Astrocyte (in vitro differentiated cells and primary cell): ENCODE data around the gene GIT1. TPM values are rescaled to one million over a fixed set of nuclear protein-coding genes. Genes with fewer than 3 reads are reported as not detected.

Experiments used
- DNase-seq: peaks from one replicate; pipeline ENCODE4 v3.0.0-alpha.2; 2010; ENCODE audit warnings: low read depth
- FAIRE-seq: peaks from 2 replicates; lab custom pipeline; 2011; peaks lifted over from hg19 to GRCh38; lab: Jason Lieb, UNC
- H2AFZ ChIP-seq: 2 replicates; pipeline ENCODE4 v1.6.0; 2012; ENCODE audit warnings: low read depth, low read length, inconsistent platforms
- H3K27ac ChIP-seq: 2 replicates; pipeline ENCODE4 v1.5.1; 2011; ENCODE audit warnings: low read depth, low read length, inconsistent platforms
- H3K27me3 ChIP-seq: 2 replicates; pipeline ENCODE4 v1.6.0; 2011; ENCODE audit warnings: low read length, inconsistent platforms; ENCODE audit not compliant: insufficient read depth
- H3K36me3 ChIP-seq: 2 replicates; pipeline ENCODE4 v1.5.1; 2011; ENCODE audit warnings: low read length, inconsistent platforms; ENCODE audit not compliant: insufficient read depth
- H3K4me1 ChIP-seq: 2 replicates; pipeline ENCODE4 v1.5.1; 2011; ENCODE audit warnings: low read length, inconsistent platforms; ENCODE audit not compliant: insufficient read depth
- H3K4me2 ChIP-seq: 2 replicates; pipeline ENCODE4 v1.6.0; 2012; ENCODE audit warnings: low read length, inconsistent platforms
- H3K4me3 ChIP-seq: 2 replicates; pipeline ENCODE4 v1.5.1; 2011; ENCODE audit warnings: low read depth, mild to moderate bottlenecking, low read length, inconsistent platforms; ENCODE audit not compliant: insufficient read depth
- H3K79me2 ChIP-seq: 2 replicates; pipeline ENCODE4 v1.6.0; 2012; ENCODE audit warnings: mild to moderate bottlenecking, low read length, inconsistent platforms; ENCODE audit not compliant: insufficient read depth
- H3K9ac ChIP-seq: 2 replicates; pipeline ENCODE4 v1.6.0; 2012; ENCODE audit warnings: mild to moderate bottlenecking, low read length, inconsistent platforms
- H3K9me3 ChIP-seq: 2 replicates; pipeline ENCODE4 v1.5.1; 2012; ENCODE audit warnings: low read depth, mild to moderate bottlenecking, low read length, inconsistent platforms; ENCODE audit not compliant: insufficient read depth
- H4K20me1 ChIP-seq: 2 replicates; pipeline ENCODE4 v1.6.0; 2012; ENCODE audit warnings: low read length, inconsistent platforms; ENCODE audit not compliant: insufficient read depth
- H3K27ac Mint-ChIP-seq: one replicate; pipeline ENCODE4 v1.8.0; 2021; ENCODE audit warnings: mild to moderate bottlenecking, mixed read lengths; ENCODE audit not compliant: unreplicated experiment
- H3K27me3 Mint-ChIP-seq: one replicate; pipeline ENCODE4 v1.8.0; 2021; ENCODE audit warnings: low read depth, mixed read lengths; ENCODE audit not compliant: unreplicated experiment
- H3K36me3 Mint-ChIP-seq: one replicate; pipeline ENCODE4 v1.8.0; 2021; ENCODE audit warnings: low read depth, mixed read lengths; ENCODE audit not compliant: unreplicated experiment
- H3K4me1 Mint-ChIP-seq: one replicate; pipeline ENCODE4 v1.8.0; 2021; ENCODE audit warnings: low read depth, mixed read lengths; ENCODE audit not compliant: unreplicated experiment
- H3K4me3 Mint-ChIP-seq: one replicate; pipeline ENCODE4 v1.8.0; 2021; ENCODE audit warnings: mild to moderate bottlenecking, moderate library complexity, mixed read lengths; ENCODE audit not compliant: unreplicated experiment
- H3K9me3 Mint-ChIP-seq: one replicate; pipeline ENCODE4 v1.8.0; 2021; ENCODE audit warnings: mild to moderate bottlenecking, mixed read lengths; ENCODE audit not compliant: unreplicated experiment
- EZH2 ChIP-seq: IDR thresholded peaks from 2 replicates; pipeline ENCODE4 v1.6.1; 2012; ENCODE audit warnings: mild to moderate bottlenecking, low read length, inconsistent platforms; ENCODE audit not compliant: insufficient read depth
- total RNA-seq: library from RNA; stranded (reverse); gene quantifications from 2 replicates; pipeline ENCODE4 v1.2.1, GENCODE V29; 2021
- TF ChIP-seq, protein P1 (sequence below): IDR thresholded peaks from 2 replicates; pipeline ENCODE4 v1.5.1; 2011; ENCODE audit warnings: low read depth, mild to moderate bottlenecking, inconsistent platforms, low read length, moderate library complexity; ENCODE audit not compliant: insufficient read depth

GIT1 gene
- total RNA-seq, 1 donor from 2014 or later: 52.2 TPM

DNA sequence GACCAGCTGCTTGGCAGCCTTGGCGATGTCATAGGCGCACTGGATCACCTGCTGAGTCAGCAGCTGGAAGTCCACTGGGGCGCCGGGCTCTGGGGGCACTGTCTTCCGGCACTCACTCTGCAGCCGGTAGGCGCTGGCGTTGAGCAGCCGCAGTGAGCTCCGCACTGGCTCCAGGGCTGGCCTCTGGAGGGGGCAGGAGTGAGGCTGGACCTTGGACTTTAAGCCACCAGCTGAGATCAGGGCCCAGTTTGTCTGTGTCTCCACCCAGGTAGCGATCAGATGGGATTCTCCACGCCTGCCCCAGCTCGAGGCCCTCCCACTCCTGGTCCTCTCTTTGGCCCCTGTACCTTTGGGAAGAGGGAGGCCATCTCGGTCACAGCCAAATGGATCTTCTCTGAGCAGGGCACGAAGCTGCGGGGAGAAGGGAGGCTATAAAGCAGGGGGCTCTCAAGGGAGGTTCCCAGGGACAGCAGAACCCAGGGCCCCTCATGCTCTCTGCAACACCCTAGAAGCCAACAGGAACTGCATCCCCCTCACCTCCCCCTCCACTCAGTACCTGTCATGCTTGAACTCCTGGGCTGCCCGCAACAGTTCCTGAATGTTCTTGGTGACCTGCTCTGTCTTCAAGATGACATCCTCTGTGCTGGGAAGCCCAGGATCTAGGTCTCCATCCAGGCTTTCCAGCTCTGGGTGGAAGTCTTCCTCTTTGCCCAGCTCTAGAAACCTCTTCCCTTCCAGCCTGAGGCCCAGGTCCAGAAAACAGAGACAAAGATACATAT is 14.5 kb downstream of the GIT1 start:
- Mint-ChIP-seq H3K4me3 (no peak overlapping the region), H3K4me1 (peaks cover 4% of the 10 kb centered on the region), H3K27me3 (peaks cover 2% of the 10 kb centered on the region), H3K36me3 (peaks cover 19% of the 10 kb centered on the region), H3K9me3 (no peaks in the 10 kb centered on the region), H3K27ac (no peak overlapping the region)
- peaks cover 37% of the 10 kb centered on the region for H4K20me1 ChIP-seq
- no peaks in the 10 kb centered on the region for H3K9me3 ChIP-seq
- H3K4me1 ChIP-seq: peaks cover 15% of the 10 kb centered on the region
- H3K9ac ChIP-seq: no peak overlapping the region
- no peak overlapping the region for H2AFZ ChIP-seq
- FAIRE-seq (no peak), DNase-seq (no peak)
- H3K27ac ChIP-seq: no peak overlapping the region
- H3K4me3 ChIP-seq: no peak overlapping the region
- TF ChIP-seq, protein P1, sequence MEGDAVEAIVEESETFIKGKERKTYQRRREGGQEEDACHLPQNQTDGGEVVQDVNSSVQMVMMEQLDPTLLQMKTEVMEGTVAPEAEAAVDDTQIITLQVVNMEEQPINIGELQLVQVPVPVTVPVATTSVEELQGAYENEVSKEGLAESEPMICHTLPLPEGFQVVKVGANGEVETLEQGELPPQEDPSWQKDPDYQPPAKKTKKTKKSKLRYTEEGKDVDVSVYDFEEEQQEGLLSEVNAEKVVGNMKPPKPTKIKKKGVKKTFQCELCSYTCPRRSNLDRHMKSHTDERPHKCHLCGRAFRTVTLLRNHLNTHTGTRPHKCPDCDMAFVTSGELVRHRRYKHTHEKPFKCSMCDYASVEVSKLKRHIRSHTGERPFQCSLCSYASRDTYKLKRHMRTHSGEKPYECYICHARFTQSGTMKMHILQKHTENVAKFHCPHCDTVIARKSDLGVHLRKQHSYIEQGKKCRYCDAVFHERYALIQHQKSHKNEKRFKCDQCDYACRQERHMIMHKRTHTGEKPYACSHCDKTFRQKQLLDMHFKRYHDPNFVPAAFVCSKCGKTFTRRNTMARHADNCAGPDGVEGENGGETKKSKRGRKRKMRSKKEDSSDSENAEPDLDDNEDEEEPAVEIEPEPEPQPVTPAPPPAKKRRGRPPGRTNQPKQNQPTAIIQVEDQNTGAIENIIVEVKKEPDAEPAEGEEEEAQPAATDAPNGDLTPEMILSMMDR: no peak
- no peak for TF ChIP-seq EZH2
- H3K36me3 ChIP-seq: peaks cover 2% of the 10 kb centered on the region
- no peaks in the 10 kb centered on the region for H3K79me2 ChIP-seq
- no peak overlapping the region for H3K4me2 ChIP-seq
- H3K27me3 ChIP-seq: no peaks in the 10 kb centered on the region

DNA sequence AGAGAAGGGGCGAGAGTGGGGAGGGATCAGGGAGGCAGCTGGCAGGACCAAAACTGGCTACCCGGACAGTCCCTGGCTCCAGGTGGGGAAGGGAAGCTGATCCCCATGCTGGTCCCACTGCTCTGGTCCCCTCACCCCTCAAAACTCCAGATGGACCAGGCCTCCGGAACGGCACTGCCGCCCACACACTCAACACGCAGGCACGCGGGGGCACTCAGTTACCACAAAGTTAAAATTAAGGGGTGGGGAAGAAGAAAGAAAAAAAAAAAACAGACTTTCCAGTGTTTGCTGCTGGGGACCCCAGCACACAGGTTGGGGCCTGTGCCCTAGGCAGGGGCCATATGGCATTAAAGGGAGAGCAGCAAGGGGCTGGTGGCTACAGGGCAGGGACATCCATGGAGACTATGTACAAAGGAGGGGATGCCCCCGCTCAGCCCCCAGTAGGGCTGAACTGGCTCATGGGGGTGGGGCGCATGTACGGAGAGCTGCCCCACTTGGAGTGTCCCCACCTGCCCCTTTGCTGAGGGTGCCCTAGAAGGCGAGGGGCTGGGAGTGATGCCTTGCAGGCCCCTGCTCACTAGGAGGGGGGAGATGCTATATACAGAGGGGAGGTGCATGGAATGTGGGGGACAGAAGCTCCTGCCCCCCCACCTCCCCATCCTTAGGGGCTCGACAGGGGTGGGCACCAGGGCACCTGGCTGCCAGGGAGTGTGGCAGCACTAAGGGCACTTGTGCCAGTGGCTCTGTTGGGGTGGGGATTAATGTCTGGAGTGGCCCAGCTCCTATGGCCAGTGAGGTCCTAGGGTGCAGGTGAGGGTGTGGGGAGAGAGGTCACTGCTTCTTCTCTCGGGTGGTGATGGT is 15.3 kb downstream of the GIT1 start:
- Mint-ChIP-seq H3K27ac (no peak overlapping the region), H3K36me3 (peaks cover 16% of the 10 kb centered on the region), H3K4me3 (no peak overlapping the region), H3K4me1 (peaks cover 7% of the 10 kb centered on the region), H3K9me3 (no peaks in the 10 kb centered on the region), H3K27me3 (peaks cover 2% of the 10 kb centered on the region)
- H3K9ac ChIP-seq: no peak overlapping the region
- H3K27ac ChIP-seq: no peak overlapping the region
- no peak for TF ChIP-seq EZH2
- TF ChIP-seq, protein P1: no peak
- H2AFZ ChIP-seq: no peak overlapping the region
- no peaks in the 10 kb centered on the region for H3K79me2 ChIP-seq
- no peak overlapping the region for H3K4me3 ChIP-seq
- H3K4me2 ChIP-seq: no peak overlapping the region
- peaks cover 22% of the 10 kb centered on the region for H3K4me1 ChIP-seq
- no peaks in the 10 kb centered on the region for H3K27me3 ChIP-seq
- DNase-seq (no peak), FAIRE-seq (no peak)
- peaks cover 35% of the 10 kb centered on the region for H4K20me1 ChIP-seq
- H3K9me3 ChIP-seq: no peaks in the 10 kb centered on the region
- H3K36me3 ChIP-seq: no peaks in the 10 kb centered on the region
